HG03439 (cell line): ENCODE measurements around the gene PCDHB16.
"Not testable (repeated sequence)": the region's sequence is repeated elsewhere in the genome, so short reads cannot be mapped to it uniquely, and the experiment has no call there.

ENCODE experiments used
- ATAC-seq: cut with Tn5 transposase; IDR thresholded peaks from one replicate; pipeline ENCODE4 v1.9.1; 2021; ENCODE audit warnings: mild to moderate bottlenecking, moderate library complexity; ENCODE audit not compliant: unreplicated experiment

PCDHB16 gene

GRCh38 chr5:141182248-141182647 lies at the start of gene PCDHB16:
Gene PCDHB16, plus strand, starts transcription at chr5:141182387. Its CDS starts 173 bp downstream, at chr5:141182560.
- ATAC-seq, result no peak

- ATAC-seq, result no peak
Measured at GRCh38 chr5:141135030-141135717, 47.0 kb upstream of the PCDHB16 start, which contains the start of gene PCDHB5. Gene PCDHB5, plus strand, starts transcription at chr5:141135206. Its CDS starts 229 bp downstream, at chr5:141135435.

DNA sequence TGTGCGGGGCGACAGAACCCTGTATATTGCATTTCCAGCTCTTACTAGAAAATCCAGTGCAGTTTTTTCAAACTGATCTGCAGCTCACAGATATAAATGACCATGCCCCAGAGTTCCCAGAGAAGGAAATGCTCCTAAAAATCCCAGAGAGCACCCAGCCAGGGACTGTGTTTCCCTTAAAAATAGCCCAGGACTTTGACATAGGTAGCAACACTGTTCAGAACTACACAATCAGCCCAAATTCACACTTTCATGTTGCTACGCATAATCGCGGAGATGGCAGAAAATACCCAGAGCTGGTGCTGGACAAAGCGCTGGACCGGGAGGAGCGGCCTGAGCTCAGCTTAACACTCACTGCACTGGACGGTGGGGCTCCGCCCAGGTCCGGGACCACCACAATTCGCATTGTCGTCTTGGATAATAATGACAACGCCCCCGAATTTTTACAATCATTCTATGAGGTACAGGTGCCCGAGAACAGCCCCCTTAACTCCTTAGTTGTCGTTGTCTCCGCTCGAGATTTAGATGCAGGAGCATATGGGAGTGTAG lies 46.4 kb upstream of the PCDHB16 start:
- no peak for ATAC-seq

DNA sequence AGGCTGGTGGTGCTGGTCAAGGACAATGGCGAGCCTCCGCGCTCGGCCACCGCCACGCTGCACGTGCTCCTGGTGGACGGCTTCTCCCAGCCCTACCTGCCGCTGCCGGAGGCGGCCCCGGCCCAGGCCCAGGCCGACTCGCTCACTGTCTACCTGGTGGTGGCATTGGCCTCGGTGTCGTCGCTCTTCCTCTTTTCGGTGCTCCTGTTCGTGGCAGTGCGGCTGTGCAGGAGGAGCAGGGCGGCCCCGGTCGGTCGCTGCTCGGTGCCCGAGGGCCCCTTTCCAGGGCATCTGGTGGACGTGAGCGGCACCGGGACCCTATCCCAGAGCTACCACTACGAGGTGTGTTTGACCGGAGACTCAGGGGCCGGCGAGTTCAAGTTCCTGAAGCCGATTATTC lies 44.8 kb upstream of the PCDHB16 start:
- not testable (repeated sequence) for ATAC-seq

DNA sequence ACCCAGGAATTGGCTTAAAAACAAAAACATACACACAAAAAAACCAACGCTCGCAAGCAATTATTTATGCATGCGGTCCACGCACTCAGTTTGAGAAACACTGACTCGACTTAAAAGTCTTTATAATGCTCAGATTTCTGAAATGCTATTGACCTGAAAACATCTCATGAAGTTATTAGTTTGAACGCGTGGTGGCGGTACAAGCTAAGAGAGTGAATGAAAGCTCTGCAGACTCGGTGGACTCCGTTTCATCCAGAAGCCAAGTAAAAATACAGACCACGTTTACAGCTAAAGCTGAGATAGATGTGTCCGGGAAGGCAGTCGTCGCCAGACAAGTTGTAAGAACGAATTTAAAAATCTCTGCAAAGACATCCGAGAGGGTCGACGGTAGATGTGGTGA lies 32.4 kb upstream of the PCDHB16 start, which contains the start of gene PCDHB6:
Gene PCDHB6, plus strand, starts transcription at position 246 of the 400 bp plus-strand sequence. CDS start 201 bp downstream, outside the sequence.
- ATAC-seq, result no peak

DNA sequence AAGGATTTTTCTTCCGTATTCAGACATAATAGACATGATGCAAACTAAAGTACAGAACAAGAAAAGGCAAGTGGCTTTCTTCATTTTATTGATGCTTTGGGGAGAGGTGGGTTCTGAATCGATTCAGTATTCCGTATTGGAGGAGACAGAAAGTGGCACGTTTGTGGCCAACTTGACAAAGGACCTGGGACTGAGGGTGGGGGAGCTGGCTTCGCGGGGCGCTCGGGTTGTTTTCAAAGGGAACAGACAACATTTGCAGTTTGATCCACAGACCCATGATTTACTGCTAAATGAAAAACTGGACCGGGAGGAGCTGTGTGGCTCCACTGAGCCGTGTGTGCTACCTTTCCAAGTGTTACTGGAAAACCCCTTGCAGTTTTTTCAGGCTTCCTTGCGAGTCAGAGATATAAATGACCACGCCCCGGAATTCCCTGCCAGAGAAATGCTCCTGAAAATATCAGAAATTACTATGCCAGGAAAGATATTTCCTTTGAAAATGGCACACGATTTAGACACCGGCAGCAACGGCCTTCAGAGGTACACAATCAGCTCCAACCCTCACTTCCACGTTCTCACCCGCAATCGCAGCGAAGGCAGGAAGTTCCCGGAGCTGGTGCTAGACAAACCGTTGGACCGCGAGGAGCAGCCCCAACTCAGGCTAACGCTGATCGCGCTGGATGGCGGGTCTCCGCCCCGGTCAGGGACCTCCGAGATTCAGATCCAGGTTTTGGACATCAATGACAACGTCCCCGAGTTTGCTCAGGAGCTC lies 31.8 kb upstream of the PCDHB16 start:
- no peak for ATAC-seq

- no peak for ATAC-seq
Measured at GRCh38 chr5:141150993-141151325, 31.2 kb upstream of the PCDHB16 start.

DNA sequence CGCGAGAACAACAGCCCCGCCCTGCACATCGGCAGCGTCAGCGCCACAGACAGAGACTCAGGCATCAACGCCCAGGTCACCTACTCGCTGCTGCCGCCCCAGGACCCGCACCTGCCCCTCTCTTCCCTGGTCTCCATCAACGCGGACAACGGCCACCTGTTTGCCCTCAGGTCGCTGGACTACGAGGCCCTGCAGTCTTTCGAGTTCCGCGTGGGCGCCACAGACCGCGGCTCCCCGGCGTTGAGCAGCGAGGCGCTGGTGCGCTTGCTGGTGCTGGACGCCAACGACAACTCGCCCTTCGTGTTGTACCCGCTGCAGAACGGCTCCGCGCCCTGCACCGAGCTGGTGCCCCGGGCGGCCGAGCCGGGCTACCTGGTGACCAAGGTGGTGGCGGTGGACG lies 30.6 kb upstream of the PCDHB16 start:
- ATAC-seq, result not testable (repeated sequence)

- not testable (repeated sequence) for ATAC-seq
Measured at GRCh38 chr5:141152096-141152495, 30.1 kb upstream of the PCDHB16 start.

GRCh38 chr5:141155540-141156374 lies 26.4 kb upstream of the PCDHB16 start:
- ATAC-seq, result no peak

- ATAC-seq, result not testable (repeated sequence)
Measured at GRCh38 chr5:141157356-141157755, 24.8 kb upstream of the PCDHB16 start.

DNA sequence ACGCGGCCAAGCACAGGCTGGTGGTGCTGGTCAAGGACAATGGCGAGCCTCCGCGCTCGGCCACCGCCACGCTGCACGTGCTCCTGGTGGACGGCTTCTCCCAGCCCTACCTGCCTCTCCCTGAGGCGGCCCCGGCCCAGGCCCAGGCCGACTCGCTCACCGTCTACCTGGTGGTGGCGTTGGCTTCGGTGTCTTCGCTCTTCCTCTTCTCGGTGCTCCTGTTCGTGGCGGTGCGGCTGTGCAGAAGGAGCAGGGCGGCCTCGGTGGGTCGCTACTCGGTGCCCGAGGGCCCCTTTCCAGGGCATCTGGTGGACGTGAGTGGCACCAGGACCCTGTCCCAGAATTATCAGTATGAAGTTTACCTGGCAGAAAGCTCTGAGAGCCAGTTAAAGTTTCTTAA lies 24.3 kb upstream of the PCDHB16 start:
- not testable (repeated sequence) for ATAC-seq

- ATAC-seq, result no peak
Measured at GRCh38 chr5:141172381-141173204, 9.6 kb upstream of the PCDHB16 start, which contains the start of gene PCDHB7. Gene PCDHB7, plus strand, starts transcription at chr5:141172644. Its CDS starts 192 bp downstream, at chr5:141172836.

DNA sequence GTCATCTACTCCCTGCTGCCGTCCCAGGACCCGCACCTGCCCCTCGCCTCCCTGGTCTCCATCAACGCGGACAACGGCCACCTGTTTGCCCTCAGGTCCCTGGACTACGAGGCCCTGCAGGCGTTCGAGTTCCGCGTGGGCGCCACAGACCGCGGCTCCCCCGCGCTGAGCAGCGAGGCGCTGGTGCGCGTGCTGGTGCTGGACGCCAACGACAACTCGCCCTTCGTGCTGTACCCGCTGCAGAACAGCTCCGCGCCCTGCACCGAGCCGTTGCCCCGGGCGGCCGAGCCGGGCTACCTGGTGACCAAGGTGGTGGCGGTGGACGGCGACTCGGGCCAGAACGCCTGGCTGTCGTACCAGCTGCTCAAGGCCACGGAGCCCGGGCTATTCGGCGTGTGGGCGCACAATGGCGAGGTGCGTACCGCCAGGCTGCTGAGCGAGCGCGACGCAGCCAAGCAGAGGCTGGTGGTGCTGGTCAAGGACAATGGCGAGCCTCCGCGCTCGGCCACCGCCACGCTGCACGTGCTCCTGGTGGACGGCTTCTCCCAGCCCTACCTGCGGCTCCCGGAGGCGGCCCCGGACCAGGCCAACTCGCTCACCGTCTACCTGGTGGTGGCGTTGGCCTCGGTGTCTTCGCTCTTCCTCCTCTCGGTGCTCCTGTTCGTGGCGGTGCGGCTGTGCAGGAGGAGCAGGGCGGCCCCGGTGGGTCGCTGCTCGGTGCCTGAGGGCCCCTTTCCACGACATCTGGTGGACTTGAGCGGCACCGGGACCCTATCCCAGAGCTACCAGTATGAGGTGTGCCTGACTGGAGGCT lies 7.7 kb upstream of the PCDHB16 start:
- not testable (repeated sequence) for ATAC-seq

GRCh38 chr5:141175933-141176332 lies 6.3 kb upstream of the PCDHB16 start:
- ATAC-seq, result no peak

- ATAC-seq, result not testable (repeated sequence)
Measured at GRCh38 chr5:141177577-141178191, 4.5 kb upstream of the PCDHB16 start, which contains the start of gene PCDHB8. Gene PCDHB8, plus strand, starts transcription at chr5:141177790. Its CDS starts 245 bp downstream, at chr5:141178035.

- ATAC-seq, result not testable (repeated sequence)
Measured at GRCh38 chr5:141179371-141179770, 2.8 kb upstream of the PCDHB16 start.

DNA sequence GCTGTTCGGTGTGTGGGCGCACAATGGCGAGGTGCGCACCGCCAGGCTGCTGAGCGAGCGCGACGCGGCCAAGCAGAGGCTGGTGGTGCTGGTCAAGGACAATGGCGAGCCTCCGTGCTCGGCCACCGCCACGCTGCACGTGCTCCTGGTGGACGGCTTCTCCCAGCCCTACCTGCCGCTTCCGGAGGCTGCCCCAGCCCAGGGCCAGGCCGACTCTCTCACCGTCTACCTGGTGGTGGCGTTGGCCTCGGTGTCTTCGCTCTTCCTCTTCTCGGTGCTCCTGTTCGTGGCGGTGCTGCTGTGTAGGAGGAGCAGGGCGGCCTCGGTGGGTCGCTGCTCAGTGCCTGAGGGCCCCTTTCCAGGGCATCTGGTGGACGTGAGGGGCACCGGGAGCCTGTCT lies 2.3 kb upstream of the PCDHB16 start:
- not testable (repeated sequence) for ATAC-seq
